HepG2 (cell line): ENCODE data around the gene DNAAF3. TPM values are rescaled to one million over a fixed set of nuclear protein-coding genes. Genes with fewer than 3 reads are reported as not detected.

Experiments
- AKNA ChIP-seq: sonication (generic); formaldehyde crosslinking; IDR thresholded peaks from 2 replicates; pipeline ENCODE4 v1.4.0; 2020; ENCODE audit warnings: missing genetic modification reagents, borderline replicate concordance
- RARA ChIP-seq: IDR thresholded peaks from 2 replicates; pipeline ENCODE4 v1.6.1; 2016; ENCODE audit warnings: missing genetic modification reagents, missing compliant biosample characterization
- TFE3 ChIP-seq: IDR thresholded peaks from 2 replicates; pipeline ENCODE4 v1.6.1; 2016
- ZBTB10 ChIP-seq: sonication (generic); formaldehyde crosslinking; IDR thresholded peaks from 2 replicates; pipeline ENCODE4 v1.4.0; 2020; ENCODE audit warnings: missing genetic modification reagents, borderline replicate concordance
- ZNF318 ChIP-seq: sonication (generic); formaldehyde crosslinking; IDR thresholded peaks from 2 replicates; pipeline ENCODE4 v1.4.0; 2020; ENCODE audit warnings: mild to moderate bottlenecking, missing genetic modification reagents
- ZNF496 ChIP-seq: sonication (generic); formaldehyde crosslinking; IDR thresholded peaks from 2 replicates; pipeline ENCODE4 v1.8.1; 2023; ENCODE audit warnings: mild to moderate bottlenecking, moderate library complexity, missing genetic modification reagents; ENCODE audit not compliant: insufficient replicate concordance
- ZNF704 ChIP-seq: sonication (generic); formaldehyde crosslinking; IDR thresholded peaks from 2 replicates; pipeline ENCODE4 v1.8.1; 2023; ENCODE audit warnings: mild to moderate bottlenecking, inconsistent platforms, moderate library complexity, missing genetic modification reagents, borderline replicate concordance
- polyA plus RNA-seq, 8 experiments: library from polyadenylated mRNA; depleted of rRNA in 3 of 8; stranded (reverse) in 7 of 8; unstranded in 1 of 8; fragments of >200 nt; fragmentation: Illumina TruSeq in 4 of 8; extraction: Trizol in 4 of 8; gene quantifications; 2 replicates each; pipeline versions ENCODE4 v1.2.1 to v1.2.3, GENCODE V29; 2011 to 2016; ENCODE audit warnings: low read depth in 4 of 8, missing spikeins in 1 of 8, mixed read lengths in 1 of 8; ENCODE audit not compliant: insufficient read depth in 1 of 8
- total RNA-seq, 5 experiments: library from RNA; depleted of rRNA; stranded (reverse); fragments of >200 nt; fragmentation: Illumina TruSeq; extraction: Trizol; gene quantifications; 2 replicates each; pipeline ENCODE4 v1.2.3, GENCODE V29; 2016; ENCODE audit warnings: low read depth in 1 of 5

The DNAAF3 gene
- total and polyA plus RNA-seq, 2 of the 13 experiments (the other 11 are each of a cell fraction or from before 2014, with no cell fraction given): 0.30 to 0.40 TPM

- TF ChIP-seq AKNA (no peak), ZNF496 (CRISPR knock-in tag) (no peak), ZNF318 (CRISPR knock-in tag) (no peak), ZBTB10 (CRISPR knock-in tag) (no peak), ZNF704 (CRISPR knock-in tag) (no peak), TFE3 (CRISPR knock-in tag) (no peak), RARA (no peak)
Observed at GRCh38 chr19:55178781-55179599, 12.6 kb upstream of the DNAAF3 start (continued).
